Tibial nerve (tissue), 4 donors: Measurements from ENCODE around the gene TRABD2A.

ENCODE experiments used
- EP300 ChIP-seq, 2 donors: sonication (generic); formaldehyde crosslinking; IDR thresholded peaks; one replicate each; pipeline ENCODE4 v1.6.1; 2017; ENCODE audit warnings: antibody characterized with exemption in 2 of 2, mild to moderate bottlenecking in 1 of 2
- POLR2A ChIP-seq, 2 donors: fragments of 450-650 bp; IDR thresholded peaks; one replicate each; pipeline ENCODE4 v1.6.1; 2017; ENCODE audit warnings: antibody characterized with exemption in 2 of 2, mild to moderate bottlenecking in 2 of 2, moderate library complexity in 2 of 2
- TF ChIP-seq, protein P1 (sequence below), 5 experiments: fragments of 200-600 bp in 3 of 5; fragments of 450-650 bp in 2 of 5; sonication (generic) in 3 of 5; IDR thresholded peaks; one replicate each; pipeline ENCODE4 v1.5.1; 2016 to 2019; ENCODE audit warnings: antibody characterized with exemption in 5 of 5, mild to moderate bottlenecking in 3 of 5, moderate library complexity in 2 of 5

DNA sequence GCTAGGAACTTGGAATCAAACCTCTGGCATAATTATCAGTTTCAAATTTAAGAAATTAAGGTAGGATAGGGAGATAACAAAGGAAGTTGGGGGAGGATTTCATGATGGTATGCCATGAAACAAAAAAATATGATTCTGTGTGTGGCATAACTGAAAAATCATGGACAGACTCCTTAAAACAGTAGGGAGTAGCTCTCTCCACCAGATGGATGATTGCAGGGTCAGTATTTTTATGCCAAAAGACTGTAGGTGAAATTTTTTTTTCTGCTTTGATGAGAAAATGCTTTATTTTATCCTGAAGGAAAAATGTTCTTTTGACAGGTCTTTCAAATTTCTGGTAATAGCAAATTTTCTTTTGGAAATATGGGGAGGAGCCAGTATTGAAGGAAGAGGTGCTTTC is 94.3 kb downstream of the TRABD2A start:
- TF ChIP-seq, protein P1, sequence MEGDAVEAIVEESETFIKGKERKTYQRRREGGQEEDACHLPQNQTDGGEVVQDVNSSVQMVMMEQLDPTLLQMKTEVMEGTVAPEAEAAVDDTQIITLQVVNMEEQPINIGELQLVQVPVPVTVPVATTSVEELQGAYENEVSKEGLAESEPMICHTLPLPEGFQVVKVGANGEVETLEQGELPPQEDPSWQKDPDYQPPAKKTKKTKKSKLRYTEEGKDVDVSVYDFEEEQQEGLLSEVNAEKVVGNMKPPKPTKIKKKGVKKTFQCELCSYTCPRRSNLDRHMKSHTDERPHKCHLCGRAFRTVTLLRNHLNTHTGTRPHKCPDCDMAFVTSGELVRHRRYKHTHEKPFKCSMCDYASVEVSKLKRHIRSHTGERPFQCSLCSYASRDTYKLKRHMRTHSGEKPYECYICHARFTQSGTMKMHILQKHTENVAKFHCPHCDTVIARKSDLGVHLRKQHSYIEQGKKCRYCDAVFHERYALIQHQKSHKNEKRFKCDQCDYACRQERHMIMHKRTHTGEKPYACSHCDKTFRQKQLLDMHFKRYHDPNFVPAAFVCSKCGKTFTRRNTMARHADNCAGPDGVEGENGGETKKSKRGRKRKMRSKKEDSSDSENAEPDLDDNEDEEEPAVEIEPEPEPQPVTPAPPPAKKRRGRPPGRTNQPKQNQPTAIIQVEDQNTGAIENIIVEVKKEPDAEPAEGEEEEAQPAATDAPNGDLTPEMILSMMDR (IDR thresholded peaks at IDR 0.05) = no peak
- TF ChIP-seq POLR2A (IDR thresholded peaks at IDR 0.05) (no peak), EP300 (IDR thresholded peaks at IDR 0.05) (no peak)
